NCI-H226 (cell line): ENCODE measurements around the gene PROM1.

Experiments
- DNase-seq: peaks from one replicate; pipeline ENCODE4 v3.0.0-alpha.2; 2015

Gene PROM1

DNA sequence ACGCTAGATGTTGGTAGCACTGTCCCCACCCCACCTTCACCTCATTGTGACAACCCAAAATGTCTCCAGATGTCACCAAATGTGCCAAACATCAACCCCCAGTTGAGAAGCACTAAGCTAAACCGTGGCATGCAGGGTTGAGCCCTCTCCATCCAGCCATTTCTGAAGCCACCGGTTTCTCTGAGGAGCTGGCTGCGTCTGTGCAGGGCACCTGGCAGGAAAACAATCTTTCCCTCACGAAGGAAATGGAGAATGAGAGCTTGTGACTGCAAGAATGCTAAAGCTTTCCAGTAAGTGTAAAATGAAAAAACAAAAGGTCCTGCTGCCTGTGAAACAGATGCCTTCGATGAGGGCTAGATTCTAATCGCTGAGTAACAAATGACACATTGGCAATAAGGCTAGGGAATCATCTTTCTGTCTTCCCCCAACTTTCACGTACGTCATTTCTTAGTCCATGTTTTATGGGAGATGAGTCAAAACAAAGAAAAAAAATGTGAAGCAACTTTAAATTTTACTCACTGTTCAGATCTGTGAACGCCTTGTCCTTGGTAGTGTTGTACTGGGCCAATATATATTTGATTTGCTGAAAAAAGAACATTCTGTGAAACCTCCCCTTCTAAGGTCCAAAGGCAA is 59.9 kb downstream of the PROM1 start:
- DNase-seq = no peak

DNA sequence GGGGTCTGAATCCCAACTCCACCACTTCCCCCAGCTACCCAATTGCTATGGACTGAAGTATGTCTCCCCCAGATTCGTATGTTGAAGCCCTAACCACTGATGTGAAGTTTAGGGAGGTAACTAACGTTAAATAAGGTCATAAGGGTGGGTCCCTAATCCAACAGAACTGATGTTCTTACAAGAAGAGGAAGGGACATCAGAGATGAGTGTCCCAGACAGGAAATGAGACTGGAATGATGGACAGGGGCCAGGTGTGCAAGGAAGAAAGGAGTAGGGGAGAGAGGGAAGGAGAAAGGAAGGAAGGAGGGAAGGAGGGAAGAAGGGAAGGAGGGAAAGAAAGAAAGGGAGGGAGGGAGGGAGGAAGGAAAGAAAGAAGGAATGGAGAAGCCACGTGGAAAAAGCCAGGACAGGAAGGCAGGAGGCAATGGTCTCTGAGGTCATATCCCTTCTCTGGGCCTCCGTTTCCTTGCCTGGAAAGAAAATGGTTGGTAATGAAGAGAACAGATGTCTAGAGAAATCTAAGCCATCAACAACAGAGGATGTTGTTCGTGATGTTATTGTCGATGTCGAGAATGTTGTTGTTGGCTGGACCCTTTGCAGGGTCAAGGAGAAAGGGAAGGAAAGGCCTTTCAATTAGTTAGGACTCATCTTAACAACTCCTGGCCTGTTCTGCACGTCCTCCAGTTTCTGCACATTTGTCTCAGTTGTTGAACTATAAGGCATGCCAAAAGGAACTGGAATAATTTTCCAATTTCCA is 61.8 kb downstream of the PROM1 start:
- DNase-seq = no peak

DNA sequence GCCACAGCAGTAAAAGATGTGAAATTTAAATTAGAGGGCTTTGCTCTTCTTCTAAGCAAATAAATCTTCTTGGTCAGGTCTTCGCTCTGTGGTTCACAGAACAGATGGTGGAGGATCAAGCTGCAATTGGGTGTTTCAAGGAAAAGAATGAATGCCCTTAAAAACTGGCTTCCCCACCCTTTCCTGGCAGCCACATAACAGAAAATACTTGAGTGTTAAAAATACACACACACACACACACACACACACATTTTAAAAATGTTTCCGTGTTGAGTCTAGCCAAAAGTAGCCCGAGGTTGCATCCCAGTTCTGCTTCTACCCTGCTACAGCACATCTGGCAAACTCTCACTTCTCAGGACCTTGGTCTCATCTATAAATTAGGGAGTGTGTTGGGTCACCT is 64.2 kb downstream of the PROM1 start:
- DNase-seq = no peak

GRCh38 chr4:16018841-16019240 is 65.0 kb downstream of the PROM1 start:
- DNase-seq = no peak

- no peak for DNase-seq
Measured at GRCh38 chr4:16018061-16018676, 65.7 kb downstream of the PROM1 start.

GRCh38 chr4:16016536-16016935 is 67.3 kb downstream of the PROM1 start:
- DNase-seq = no peak

DNA sequence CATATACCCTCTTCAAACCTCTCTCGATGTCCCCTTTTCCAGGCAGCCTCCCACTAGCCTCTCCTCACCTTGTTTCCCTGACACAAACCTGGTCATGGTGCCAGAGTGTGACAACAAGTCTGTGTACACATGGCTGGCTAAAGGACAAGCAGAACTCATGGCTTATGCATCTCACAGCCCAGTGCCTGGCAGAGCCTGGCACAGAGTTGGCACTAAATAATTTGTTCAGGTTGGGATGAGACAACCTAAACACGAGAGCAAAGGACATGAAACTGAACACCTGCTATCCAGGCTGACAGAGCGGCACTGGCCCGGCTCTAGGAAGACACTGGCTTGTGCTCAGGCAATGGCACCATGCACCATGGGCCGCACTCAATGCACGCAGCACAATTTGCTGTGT is 72.7 kb downstream of the PROM1 start:
- DNase-seq = no peak

DNA sequence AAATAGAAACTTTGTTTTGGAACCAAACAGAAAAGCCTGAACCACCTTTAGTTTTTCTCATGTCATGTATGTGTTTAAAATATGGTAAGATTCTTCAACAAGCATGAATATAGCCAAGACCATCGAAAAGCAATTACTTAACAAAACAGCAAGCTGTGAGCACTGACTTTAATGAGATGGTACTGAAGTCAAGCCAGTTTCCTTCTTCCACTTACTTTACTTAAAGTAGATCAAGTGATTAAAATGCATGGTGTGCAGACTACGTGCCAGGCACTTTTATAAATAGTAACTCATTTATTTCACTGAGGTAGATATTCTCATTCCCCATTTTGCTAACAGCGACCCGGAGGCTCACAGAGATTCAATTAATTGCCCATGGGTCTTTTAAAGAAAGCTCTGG is 74.7 kb downstream of the PROM1 start:
- no peak for DNase-seq

DNA sequence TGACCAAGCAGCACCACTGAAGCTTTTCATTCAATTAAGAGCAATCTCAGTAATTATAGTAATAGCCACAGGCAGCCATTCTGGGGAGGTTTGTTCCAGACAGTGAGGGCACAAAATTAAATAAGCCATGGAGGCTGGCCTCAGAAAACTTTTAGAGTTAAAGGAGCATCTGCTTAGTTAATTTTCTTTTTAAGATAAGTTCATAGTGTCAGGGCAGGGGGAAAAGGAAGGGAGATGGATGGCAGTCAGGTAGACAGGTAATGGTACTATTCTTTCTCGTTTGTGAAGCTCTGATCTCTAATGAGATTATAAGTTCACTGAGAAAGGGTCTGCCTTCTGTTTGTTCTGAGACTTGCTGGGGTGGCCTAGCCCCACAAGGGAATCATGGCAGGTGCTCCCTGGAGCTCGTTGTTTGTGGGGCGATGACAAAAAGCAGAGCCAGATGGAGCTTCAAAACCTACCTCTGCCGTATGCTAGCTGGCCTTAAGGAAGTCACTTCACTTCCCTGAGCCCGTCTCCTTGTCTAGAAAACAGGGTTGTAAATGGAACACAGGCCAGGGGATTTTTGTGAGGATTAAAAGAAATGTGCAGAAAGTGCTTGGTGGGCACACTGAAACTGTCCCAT is 76.2 kb downstream of the PROM1 start:
- DNase-seq = no peak

- DNase-seq = no peak
Measured at GRCh38 chr4:16006771-16007446, 76.9 kb downstream of the PROM1 start.

DNA sequence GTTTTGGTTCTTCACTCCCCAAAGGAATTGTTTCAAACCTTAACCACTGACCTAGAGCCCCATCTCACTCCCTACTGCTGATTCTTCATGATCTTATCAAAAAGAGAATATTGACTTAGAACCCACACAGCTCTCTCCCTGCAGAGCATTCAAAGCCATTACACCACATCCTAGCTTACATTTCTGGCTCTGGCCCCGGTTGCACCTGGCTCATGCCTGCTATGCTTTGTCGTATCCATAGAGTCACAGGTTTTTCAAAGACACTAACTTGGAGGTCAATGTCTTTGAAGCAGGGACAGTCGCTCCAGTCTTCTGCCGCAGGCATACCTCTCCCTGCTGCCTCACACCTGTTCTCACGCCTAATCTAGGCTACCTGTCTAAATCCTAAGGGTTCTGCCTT is 78.1 kb downstream of the PROM1 start:
- DNase-seq = no peak

GRCh38 chr4:16001484-16001858 is 82.4 kb downstream of the PROM1 start:
- peak; percentile 66 for DNase-seq

DNA sequence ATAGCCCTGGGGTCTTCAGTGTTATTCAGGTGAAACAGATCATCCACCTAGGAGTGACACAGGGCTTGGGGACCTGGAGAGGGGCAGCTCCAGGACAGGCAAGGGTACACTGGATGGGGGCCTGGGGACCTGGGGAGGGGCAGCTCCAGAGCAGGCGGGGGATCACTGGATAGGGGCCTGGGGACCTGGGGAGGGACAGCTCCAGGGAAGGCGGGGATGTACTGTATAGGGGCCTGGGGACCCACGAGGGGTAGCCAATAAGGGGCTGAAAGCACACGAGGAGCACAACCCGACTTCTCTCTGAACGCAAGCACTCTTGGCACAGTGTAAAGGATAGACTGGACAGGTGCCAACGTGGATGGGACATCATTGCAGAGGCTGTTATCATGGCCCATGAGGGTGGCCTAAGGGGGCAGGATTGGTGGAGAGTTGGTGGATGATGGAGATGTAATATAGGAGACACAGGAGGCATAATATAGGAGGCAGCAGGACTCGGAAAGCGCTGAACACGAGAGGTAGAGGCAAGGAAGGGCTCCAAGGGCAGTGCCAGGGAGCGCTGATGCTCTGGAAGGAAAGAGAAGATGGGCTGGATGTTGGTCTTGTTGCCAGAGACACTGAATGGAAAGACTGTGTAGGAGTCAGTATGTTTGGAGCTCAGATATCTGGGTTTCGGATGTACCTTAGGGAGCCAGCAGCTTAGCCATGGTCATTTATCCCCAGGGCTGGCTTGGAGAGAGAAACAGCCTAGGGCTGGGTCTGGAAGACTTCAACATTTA is 82.9 kb downstream of the PROM1 start:
- no peak for DNase-seq

DNA sequence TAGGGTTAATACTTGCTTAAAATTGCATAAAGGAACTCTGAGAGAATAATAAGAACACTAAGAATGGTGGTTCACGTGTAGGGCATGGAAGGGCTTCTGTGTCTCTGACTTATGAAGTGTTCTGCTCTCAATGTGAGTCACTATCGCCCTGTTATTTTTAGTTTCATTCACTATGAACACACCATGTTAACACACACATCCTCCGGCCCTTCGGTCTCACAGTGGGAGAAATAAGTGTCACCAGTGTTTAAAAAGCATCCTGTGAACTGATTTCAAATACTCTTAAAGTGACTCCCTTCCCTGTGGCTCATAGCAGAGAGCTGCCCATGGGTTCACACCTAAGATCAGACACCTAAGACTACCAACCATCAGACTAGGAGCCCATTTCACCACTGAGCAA is 87.0 kb downstream of the PROM1 start:
- no peak for DNase-seq

- no peak for DNase-seq
Measured at GRCh38 chr4:15995826-15996225, 88.0 kb downstream of the PROM1 start.

GRCh38 chr4:15992167-15992485 is 91.7 kb downstream of the PROM1 start:
- DNase-seq = no peak

DNA sequence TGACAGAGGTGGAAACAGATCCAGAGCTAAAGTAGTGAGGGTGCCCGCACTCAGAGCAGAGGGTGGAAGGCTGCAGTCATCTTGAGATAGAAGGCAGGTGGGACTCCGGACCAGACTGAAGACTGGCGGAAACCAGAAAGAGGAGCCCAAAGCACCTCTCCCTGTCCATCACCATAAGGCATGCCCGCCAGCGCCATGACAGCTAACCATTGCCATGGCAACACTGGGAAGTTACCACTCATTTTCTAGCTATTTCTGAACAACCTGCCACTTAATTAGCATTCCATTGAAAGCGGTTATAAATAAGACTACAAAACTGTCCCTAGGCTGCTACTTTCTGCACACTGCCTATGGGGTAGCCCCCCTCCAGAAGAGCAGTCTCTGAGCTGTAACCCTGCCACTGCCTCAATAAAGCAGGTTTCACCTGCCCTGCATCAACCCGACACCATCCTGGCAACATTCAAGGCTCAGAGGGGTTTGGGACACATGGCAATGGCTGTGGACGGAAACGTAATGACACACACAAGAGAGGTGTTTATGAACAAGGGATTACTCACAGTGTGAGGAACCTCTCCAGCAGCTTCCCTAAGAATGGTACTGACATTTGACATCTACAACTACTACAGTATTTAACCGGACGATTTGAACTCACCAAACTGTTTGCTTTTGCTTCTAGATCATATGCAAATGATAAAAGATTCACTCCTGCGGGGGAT is 93.1 kb downstream of the PROM1 start:
- DNase-seq = no peak

- no peak for DNase-seq
Measured at GRCh38 chr4:15989424-15989823, 94.4 kb downstream of the PROM1 start.

- no peak for DNase-seq
Measured at GRCh38 chr4:15988222-15988621, 95.6 kb downstream of the PROM1 start.

DNA sequence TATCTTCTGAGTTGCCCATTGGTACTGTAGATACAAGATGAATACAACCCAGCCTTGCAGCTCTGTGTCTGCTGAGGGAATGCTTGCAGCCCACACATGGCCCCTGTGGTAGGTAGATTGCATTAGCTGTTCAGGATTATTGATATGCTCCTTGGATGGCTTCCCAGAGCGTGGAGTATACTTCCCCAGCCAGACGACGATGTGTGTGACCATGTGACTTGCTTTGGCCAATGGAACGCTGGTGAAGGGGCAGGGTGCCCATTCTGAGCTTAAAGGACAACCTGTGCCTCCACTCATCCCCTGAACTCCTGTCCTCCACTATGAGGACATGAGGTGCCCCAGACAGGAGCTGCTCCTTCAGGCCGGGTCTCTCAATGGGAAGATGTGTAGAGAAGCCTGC is 96.9 kb downstream of the PROM1 start:
- DNase-seq = no peak

- DNase-seq = no peak
Measured at GRCh38 chr4:15983610-15984009, 100.2 kb downstream of the PROM1 start.
